HG03135 (cell line): ENCODE measurements around the gene MICAL2.

Experiments
- ATAC-seq: cut with Tn5 transposase; IDR thresholded peaks from one replicate; pipeline ENCODE4 v1.9.1; 2021; ENCODE audit warnings: mild to moderate bottlenecking, moderate library complexity; ENCODE audit not compliant: unreplicated experiment

MICAL2 gene

GRCh38 chr11:12182676-12183541 lies 72.5 kb downstream of the MICAL2 start:
- no peak for ATAC-seq

- no peak for ATAC-seq
These were observed 73.6 kb downstream of the MICAL2 start for GRCh38 chr11:12183827-12184620.

- ATAC-seq, result no peak
These were observed 74.3 kb downstream of the MICAL2 start for GRCh38 chr11:12184699-12185098.

- no peak for ATAC-seq
These were observed 74.8 kb downstream of the MICAL2 start for GRCh38 chr11:12185106-12185690.

- ATAC-seq, result no peak
These were observed 75.5 kb downstream of the MICAL2 start for GRCh38 chr11:12185914-12186313.

- no peak for ATAC-seq
These were observed 76.3 kb downstream of the MICAL2 start for GRCh38 chr11:12186701-12187100.

GRCh38 chr11:12187399-12187798 lies 77.0 kb downstream of the MICAL2 start:
- ATAC-seq, result no peak

- peak; percentile 68 for ATAC-seq
These were observed 78.3 kb downstream of the MICAL2 start for GRCh38 chr11:12188548-12189317.

- no peak for ATAC-seq
These were observed 79.3 kb downstream of the MICAL2 start for GRCh38 chr11:12189543-12190235.

GRCh38 chr11:12190511-12190910 lies 80.1 kb downstream of the MICAL2 start:
- no peak for ATAC-seq

- ATAC-seq, result no peak
These were observed 82.6 kb downstream of the MICAL2 start for GRCh38 chr11:12192794-12193514.

- no peak for ATAC-seq
These were observed 83.3 kb downstream of the MICAL2 start for GRCh38 chr11:12193515-12194336.

GRCh38 chr11:12195768-12196167 lies 85.4 kb downstream of the MICAL2 start:
- peak; percentile 66 for ATAC-seq

GRCh38 chr11:12196308-12196707 lies 85.9 kb downstream of the MICAL2 start:
- no peak for ATAC-seq

GRCh38 chr11:12196872-12197271 lies 86.5 kb downstream of the MICAL2 start:
- ATAC-seq, result no peak

- ATAC-seq, result no peak
These were observed 88.1 kb downstream of the MICAL2 start for GRCh38 chr11:12198251-12199222.

GRCh38 chr11:12199231-12199948 lies 89.0 kb downstream of the MICAL2 start:
- no peak for ATAC-seq
